HCT116 (cell line): ENCODE results near the gene PEX11A.

Source experiments
- CTCF ChIP-seq, 3 experiments: fragments of 200-600 bp in 1 of 3; sonication (generic) in 1 of 3; IDR thresholded peaks in 2 of 3; conservative IDR thresholded peaks in 1 of 3; 2 replicates each; pipeline ENCODE4 v1.5.1; 2012 to 2017; ENCODE audit warnings: low read depth in 2 of 3, low read length in 2 of 3, antibody characterized with exemption in 1 of 3, borderline replicate concordance in 1 of 3, control low read depth in 1 of 3, mild to moderate bottlenecking in 1 of 3, mixed read lengths in 1 of 3, mixed run types in 1 of 3, moderate library complexity in 1 of 3; ENCODE audit not compliant: insufficient read depth in 1 of 3
- EZH2 ChIP-seq: fragments of 200-600 bp; sonication (generic); IDR thresholded peaks from 2 replicates; pipeline ENCODE4 v1.6.1; 2017; ENCODE audit warnings: antibody characterized with exemption, mixed run types
- EZH2phosphoT487 ChIP-seq: fragments of 200-600 bp; IDR thresholded peaks from 2 replicates; pipeline ENCODE4 v1.6.1; 2018; ENCODE audit warnings: antibody characterized with exemption, borderline replicate concordance
- FOSL1 ChIP-seq: IDR thresholded peaks from 2 replicates; pipeline ENCODE4 v1.6.1; 2012; ENCODE audit warnings: low read depth
- JUND ChIP-seq: IDR thresholded peaks from 2 replicates; pipeline ENCODE4 v1.6.1; 2012
- POLR2A ChIP-seq: IDR thresholded peaks from 2 replicates; pipeline ENCODE4 v1.7.0; 2011; ENCODE audit warnings: borderline replicate concordance; ENCODE audit not compliant: insufficient read depth, insufficient read length; ENCODE audit errors: extremely low read depth
- SIN3A ChIP-seq: IDR thresholded peaks from 2 replicates; pipeline ENCODE4 v1.6.1; 2012; ENCODE audit warnings: low read depth

- TF ChIP-seq CTCF (IDR thresholded peaks at IDR 0.05 in 2 of 3, conservative IDR thresholded peaks at IDR 0.05 in 1 of 3; ENCODE audit: borderline replicate concordance in 1 of 3, insufficient read depth in 1 of 3, low read depth in 2 of 3, low read length in 2 of 3) (no peak), POLR2A (no peak), JUND (no peak), FOSL1 (no peak), EZH2 (no peak), SIN3A (no peak), EZH2phosphoT487 (no peak)
Observed at GRCh38 chr15:89735773-89736172, 45.2 kb upstream of the PEX11A start.
